Measurements from ENCODE around the gene TUSC2. TPM values are rescaled to one million over a fixed set of nuclear protein-coding genes. Genes with fewer than 3 reads are reported as not detected.
"Not testable (repeated sequence)": the region's sequence is repeated elsewhere in the genome, so short reads cannot be mapped to it uniquely, and the experiment has no call there.

TUSC2 gene
- total RNA-seq, 1 donor from 2014 or later = 21.0 TPM

DNA sequence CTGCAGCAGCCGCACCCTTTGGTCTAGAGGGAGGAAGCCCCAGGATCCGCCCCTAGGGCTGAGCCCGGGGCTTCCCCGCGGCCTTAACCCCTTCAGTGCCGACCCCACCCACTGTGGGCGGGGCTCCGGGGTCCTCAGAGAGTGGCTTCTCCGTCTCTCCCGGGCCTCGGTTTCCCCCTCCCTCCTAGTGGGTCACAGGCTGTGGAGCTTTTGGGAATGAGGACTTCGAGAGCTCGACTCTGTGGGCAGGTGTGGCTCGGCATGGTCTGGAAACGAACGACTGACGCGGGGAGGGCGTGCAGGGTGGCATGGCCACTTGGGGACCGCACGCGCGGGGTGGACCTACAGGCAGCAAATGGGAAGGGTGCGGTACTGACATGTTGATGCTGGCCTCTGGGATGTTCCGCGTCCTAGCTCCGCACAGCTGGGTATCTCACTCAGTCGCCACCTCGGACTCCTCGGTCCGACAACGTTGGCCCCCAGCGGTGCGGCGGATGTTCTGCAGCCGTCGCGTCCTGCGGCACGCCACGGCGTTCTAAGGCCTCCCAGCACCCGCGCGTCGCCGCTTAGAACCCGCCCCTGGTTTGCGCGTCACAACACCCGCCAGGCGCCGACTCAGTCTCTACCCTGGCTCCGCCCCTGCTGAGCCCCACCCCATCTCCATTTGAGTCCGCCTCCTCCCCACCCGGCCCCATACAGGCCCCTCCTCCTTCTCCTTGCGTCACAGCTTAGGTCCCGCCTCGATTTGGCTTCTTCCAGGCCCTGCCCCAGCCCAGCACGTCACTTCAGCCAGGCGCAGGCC lies 29.0 kb downstream of the TUSC2 start, which contains the start of the genes HYAL3 and NAA80:
Gene HYAL3, minus strand, starts transcription at position 570 of the 802 bp plus-strand sequence. CDS start 3,803 bp downstream, outside the sequence.
Gene NAA80, minus strand, starts transcription at position 570 of the 802 bp plus-strand sequence. CDS start 1,942 bp downstream, outside the sequence.
- intact Hi-C loops (cut with micrococcal nuclease) = loop anchor here (1.0 to 5.0 kb wide), 8 partner anchors 22 to 1742 kb away; partner anchors contain the start of genes CYB561D2, GNAI2, HEMK1 and NPRL2

DNA sequence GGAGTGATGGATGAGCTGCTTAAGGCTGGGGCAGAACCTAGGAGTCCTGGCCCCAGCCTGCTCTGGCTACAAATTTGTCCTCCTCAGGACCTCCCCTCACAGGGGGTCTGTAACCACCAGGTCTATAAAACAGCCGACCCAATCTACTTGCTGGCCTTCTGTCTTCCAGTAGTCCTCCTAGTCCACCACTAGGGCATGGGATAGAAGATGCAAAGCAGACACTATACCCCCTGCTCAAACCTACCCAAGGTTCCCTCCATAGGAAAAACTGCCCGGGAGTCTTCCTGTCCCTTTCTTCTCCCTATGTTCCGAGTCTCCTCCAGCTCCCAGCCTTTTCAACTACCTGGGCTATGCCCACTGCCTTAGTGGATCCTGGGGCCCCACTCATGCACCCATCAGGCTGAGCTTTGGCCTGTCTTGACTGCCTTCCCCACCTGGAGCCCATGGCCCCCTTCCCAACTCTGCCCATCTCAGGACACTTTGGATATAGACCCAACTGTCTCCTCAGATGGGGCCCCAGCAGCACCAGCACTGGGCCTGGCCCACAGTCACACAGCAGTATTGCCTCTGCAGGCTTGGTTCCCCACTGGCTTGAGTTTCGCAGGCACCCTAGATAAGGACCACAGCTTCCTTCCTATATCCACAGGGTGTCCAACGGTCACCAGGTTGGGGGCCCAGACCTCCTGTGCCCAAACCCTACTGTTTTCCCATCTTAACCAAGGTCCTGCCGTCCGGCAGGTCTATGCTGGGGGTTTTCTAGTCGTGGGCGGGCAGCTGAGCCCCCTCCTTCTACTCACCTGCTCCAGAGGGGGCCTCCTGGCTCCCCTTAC lies 29.9 kb downstream of the TUSC2 start:
- intact Hi-C loops (cut with micrococcal nuclease) = loop anchor here (2.0 to 5.0 kb wide), 3 partner anchors 53 to 1741 kb away; partner anchors contain the start of genes CYB561D2, NPRL2 and PFKFB4

DNA sequence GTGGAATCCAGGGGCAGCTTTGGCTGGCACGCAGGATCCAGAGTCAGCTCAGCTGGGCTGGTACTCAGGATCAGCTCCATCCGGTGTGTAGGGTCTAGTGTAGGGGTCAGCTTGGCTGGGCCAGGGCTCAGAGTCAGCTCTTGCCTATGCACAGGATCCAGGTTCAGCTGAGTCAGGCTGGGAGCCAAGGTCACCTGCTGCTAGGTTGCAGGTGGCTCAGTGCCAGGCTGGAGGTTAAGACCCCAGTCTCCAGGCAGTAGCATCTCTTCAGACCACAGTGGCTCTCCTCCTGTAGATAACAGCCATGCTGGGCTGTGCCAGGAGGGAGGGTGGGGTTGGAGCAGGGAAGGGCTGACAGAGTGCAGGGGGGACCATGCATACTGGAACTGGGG lies 30.6 kb downstream of the TUSC2 start:
- intact Hi-C loops (cut with micrococcal nuclease) = loop anchor here (5.0 kb wide), 1 partner anchor 1740 kb away; the partner anchor contains the start of gene PFKFB4

DNA sequence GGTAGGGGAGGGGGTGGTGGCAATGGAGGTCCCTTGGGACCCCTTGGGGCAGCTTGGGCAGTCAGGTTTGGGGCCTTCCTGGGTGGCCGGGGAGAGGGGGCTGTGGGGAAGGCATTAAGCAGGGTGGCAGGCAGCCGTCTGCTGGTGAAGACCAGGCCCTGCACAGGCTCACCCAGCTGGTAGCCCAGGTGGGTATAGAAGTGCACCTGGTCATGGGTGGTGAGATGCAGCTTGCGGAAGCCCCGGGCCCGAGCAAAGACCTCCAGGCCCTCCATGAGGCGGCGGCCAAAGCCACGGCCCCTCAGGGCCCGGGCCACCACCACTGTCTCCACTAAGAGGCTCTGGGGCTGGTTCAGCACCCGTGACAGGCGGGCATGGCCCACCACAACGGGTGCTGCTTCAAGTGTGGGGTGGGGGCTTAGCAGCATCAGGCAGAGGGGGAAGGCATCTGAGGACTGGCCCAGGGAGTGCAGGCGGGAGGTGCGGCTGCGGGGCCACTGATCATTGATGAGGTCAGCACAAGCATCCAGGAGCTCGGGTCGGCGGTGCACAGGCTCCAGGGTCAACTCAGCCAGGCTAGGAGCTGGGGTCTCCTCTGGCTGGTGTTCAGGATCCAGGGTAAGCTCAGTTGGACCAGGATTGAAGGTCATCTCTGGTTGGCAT lies 31.2 kb downstream of the TUSC2 start:
- intact Hi-C loops (cut with micrococcal nuclease) = loop anchor here (5.0 kb wide), 1 partner anchor 1740 kb away; the partner anchor contains the start of gene PFKFB4

DNA sequence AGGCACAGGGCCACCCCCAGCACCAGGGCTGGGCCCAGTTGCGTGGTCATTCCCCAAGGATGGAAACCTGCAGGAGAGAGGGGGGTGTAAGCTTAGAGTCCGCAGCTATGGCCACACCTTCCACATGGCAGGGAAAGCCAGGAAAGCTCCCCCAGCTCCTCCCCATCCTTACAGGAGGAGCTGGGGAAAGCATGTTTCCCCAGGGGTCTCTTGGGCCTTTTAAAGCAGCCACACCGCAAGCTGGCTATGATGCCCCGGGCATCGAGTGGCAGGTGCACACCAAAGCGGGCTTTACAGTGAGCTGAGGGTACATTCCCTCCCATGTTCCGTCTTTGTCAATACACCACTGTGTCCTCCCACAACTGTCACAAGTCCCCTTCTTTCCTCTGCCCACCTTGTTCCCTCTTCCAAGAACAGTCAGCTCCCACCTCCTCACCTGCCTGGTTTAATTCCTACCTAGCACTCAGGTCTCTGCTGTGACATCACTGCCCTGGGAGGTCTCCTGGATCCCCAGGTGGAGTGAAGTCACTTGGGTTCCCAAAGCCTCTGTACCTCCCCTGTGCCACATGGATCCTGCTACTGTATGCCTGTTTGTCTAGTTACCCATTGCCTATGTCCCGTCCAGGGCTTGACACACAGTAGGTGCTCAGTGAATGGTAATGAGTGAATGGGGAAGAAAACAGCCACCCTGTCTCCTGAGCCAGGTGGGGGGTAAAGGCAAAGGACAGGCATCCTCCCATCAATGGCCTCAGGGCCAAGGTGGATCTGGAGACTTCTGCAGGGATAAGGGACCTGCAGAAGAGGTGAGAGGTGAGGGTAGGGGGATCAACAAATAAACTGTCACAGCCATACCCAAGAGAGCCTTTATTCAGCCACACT lies 32.2 kb downstream of the TUSC2 start:
- intact Hi-C loops (cut with micrococcal nuclease) = loop anchor here (5.0 kb wide), 1 partner anchor 1738 kb away; the partner anchor contains the start of gene PFKFB4

DNA sequence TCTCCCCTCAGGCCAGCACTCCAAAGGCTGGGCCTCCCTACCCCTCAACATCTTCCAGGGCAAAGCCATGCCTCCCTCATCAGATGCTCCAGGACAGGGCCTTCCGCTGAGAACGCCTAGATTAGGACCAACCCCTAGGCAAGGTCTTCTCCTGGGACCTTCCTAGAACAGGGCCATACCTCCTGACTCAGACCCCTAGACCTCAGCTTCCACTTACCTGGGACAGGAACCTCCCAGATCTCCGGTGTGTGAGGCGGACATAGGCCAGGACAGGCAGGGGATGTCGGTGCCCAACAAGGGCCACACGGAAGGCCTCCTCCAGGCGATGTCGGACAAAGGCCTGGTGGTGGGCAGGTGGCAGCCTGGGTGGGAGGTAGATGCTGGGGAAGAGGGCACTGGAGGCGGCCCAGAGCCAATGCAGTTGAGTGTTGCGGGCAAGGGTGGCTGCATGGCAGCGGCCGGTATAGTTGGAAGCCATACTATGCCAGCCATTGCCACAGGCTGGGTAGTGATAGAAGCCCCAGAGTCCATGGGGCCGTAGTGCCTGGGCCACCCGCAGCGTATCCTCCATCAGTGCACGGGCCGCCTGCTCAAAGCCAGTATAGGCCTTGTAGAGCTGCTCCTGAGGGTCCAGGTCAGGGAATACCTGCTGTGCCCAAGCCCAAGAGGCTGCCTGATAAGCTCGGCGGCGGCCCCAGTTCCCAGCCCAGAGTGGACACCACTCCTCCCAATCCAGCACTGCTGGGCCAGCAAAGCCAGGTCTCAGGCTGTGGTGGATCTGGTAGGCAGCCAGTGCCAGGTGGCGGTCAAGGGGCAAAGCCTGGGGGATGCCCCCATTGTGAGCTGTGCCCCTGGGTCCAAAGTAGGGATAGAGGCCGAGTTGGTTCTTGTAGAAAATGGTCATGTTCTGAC lies 33.3 kb downstream of the TUSC2 start:
- intact Hi-C loops (cut with micrococcal nuclease) = loop anchor here (5.0 kb wide), 1 partner anchor 1737 kb away; the partner anchor contains the start of gene PFKFB4

DNA sequence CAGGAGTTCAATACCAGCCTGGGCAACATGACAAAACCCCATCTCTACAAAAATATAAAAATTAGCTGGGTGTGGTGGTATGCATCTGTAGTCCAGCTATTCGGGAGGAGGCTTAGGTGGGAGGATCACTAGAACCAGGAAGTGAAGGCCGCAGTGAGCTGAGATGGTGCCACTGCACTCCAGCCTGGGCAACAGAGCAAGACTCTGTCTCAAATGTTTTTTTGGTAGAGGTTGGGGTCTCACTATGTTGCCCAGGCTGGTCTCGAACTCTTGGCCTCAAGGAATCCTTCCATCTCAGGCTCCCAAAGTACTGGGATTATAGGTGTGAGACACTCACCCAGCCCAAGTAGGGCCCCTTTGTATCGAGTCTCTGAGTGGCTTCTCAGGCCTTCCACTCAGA lies 33.9 kb downstream of the TUSC2 start:
- intact Hi-C loops (cut with micrococcal nuclease) = no loop called here

DNA sequence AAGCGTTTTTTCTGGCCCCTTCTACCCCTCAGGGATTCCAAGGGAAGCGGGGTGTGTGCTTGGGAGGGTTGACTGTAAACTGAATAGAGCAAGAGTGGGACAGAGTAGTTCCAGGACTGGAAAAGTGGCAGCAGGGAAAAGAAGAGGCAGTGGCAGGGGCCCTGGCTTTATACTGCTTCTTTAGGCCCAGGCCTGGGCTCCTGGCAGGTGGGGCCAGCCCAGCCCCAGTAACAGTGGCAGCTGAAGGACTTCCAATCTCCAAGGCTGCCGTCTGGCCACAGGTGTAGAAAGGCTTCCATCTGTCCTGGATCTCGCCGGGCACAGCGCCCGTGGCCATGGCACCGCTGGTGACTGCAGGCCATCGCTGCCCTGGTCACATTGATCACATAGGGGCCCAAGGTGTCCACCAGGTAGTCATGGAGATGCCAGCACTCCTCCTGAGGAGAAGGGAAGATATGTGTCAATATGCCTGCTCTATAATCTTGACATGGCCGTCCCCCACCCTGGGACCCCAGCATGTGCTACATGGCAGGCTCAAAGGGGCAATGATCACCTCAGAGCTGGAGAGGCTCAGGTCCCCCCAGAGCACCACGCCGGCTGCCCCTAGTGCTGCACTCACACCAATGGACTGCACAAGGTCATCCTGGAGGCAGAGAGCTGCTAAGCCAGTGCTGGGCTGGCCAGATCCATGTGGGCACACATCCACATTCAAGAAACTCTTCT lies 34.8 kb downstream of the TUSC2 start:
- intact Hi-C loops (cut with micrococcal nuclease) = no loop called here

DNA sequence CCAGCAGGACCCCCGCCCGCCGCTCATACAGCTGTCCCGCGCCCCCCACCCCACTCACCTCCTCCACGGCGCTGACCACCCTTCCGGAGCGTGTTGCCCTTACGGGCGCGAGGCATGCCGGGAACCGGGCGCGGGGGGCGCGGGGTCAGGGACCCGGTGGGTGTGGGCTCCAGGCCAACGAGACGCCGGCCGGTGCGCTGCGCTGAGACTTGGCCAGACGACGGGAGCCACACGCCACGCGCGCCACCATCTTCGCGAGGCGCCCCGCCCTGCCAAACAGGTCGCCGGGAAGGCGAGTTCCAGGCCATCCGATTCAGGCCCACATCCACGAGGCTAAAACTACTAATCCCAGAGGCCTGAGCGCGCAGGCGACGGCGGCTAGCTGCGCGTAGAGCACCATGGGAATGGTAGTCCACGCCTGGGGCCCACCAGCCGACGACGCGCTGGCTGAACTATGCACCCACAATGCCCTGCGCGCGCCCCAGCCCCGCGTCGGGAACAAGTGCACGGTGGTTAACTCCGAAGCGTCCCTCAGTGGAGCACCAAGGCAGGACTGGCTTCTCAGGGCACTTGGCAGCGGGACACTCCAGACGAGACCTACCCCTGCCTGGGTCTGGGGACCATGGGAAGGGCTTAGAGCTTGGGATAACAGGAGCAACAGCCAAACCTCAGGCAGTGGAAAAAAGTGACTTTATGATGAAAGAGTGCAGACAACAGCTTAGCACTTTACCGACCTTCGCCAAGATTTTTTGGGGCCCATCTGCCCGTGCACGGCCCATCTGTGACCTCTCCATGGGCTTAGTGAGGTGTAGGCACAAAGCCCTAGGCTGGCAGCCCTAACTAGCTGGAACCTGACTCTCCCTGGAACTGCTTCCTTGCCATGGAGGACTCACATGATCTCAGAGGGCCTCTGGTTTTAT lies 35.6 kb downstream of the TUSC2 start, which contains the start of gene IFRD2:
Gene IFRD2, minus strand, starts transcription at position 271 of the 920 bp plus-strand sequence. Its CDS starts 155 bp downstream, at position 116.
- intact Hi-C loops (cut with micrococcal nuclease) = loop anchor here (1.0 kb wide), 4 partner anchors 29 to 822 kb away; partner anchors contain the start of genes CYB561D2, DAG1 and NPRL2

DNA sequence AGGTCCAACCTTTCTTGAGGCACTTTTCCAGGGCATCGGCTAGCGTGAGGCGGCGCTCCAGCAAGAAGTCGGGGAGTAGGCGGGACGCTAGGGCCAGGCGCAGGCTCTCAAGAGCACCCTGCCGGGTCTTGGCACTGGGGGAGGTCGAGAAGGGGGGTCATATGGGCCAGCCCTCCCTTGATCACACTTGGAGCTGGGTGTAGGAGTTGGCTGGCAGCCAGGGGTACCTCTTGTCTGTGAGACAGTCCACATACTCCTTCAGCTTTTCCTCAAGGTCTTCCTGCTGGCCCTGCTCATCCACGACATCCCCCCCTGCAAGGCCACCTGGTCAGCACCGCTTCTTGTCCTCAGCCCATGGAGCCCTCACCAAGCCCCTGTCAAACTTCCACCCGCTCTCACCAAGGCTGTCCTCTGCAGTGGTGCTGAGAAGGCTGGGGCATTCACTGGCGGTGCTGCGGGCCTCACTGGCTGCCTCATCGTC lies 37.8 kb downstream of the TUSC2 start:
- intact Hi-C loops (cut with micrococcal nuclease) = no loop called here

DNA sequence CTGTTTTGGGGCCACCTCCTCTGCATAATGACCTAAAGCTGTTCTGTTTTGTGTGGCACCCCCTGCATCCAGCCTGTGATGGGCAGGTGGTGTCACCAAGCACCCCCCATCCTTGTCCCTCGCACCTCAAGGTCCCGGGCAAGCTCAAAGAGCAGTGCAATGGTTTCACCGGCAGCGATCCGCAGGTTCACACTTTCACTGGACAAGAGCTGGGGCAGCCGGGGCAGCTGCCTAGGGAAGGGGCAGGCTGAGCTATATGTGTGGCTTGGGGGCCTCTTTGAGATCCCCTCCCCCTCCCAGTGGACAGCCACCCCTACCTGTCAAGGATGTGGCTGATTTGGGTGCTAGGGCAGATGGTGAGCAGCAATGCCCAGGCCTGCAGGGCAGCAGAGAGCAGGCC lies 38.9 kb downstream of the TUSC2 start:
- intact Hi-C loops (cut with micrococcal nuclease) = no loop called here

DNA sequence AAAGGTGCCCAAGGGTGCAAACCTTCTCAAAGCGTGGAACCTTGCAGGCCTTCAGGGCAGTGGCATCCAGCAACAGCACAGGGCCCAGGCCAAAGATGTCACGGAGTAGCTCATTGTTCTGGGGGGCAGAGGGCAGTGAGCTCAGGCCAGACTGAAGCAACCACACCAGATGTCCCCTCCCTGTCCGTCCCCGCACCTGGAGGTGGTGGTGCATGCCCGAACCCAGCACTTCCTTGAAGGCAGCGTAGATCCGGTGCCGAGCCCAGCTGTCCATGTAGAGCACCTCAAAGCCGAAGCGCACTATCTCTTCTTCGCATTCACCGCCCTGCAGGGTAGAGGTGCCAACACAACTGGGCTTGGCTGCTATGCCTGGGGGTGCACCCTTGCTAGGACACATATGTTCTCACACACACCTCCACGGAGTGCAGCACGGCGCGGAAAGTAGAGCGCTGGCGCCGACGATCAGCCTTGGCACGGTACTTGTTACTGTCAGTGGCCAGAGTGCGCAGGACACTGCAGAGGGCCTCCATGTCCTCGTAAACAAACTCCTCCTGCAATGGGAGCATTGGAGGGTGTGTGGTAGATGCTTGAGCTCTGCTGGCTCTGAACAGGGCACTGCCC lies 39.5 kb downstream of the TUSC2 start:
- intact Hi-C loops (cut with micrococcal nuclease) = no loop called here

DNA sequence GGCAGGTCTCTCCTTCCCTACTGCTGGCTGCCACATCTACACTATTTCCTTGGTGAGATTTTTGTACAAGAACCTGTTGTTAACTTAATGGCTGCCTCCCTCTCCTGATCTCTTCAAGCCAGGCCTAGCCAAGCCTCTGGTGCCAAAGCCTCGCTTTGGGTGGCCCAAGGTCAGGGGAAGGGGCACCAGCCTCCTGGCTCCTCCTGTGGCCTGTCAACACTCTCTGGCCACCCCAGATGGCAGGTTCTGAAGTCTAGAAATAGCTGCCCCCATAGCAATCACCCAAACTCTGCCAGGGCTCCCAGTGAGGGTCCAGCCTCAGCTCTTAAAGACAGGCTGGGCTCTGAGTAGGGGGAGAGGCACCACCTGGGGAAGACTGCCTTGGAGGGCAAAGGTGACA lies 40.8 kb downstream of the TUSC2 start:
- intact Hi-C loops (cut with micrococcal nuclease) = no loop called here

DNA sequence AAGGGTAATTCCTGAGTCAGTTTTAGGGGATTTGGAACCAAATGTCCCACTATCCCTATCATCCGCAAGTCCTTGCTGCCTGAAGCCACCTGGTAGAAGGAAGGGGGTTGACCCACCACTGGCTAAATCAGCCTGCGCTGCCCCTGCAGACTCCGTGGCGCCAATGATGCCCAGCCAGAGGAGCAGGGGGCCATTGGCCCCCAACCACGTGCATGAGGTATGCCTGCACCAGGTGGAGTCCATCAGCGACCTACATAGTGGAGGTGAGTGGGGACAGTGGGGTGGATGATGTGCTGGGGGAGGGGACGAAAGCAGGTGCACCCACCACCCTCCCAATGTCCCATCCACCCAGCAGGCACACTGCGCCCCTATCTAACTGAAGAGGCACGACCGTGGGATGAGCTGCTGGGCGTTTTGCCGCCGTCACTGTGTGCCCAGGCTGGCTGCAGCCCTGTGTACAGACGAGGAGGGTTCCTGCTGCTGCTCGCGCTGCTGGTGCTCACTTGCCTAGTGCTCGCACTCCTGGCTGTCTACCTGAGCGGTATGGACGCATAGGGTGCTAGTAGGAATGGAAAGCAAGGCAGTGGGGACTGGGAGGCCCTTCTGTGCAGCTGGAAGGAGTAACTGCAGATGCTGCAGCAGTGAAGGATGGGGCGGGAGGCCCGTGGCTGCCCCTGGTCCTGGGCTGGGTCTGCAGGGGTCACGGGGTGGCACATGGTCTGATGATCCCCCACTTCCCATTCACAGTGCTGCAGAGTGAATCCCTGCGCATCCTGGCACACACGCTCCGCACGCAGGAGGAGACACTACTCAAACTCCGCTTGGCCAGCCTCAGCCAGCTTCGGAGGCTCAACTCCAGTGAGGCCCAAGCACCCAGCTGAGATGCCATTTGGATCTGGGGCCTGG lies 41.4 kb downstream of the TUSC2 start:
- intact Hi-C loops (cut with micrococcal nuclease) = no loop called here

DNA sequence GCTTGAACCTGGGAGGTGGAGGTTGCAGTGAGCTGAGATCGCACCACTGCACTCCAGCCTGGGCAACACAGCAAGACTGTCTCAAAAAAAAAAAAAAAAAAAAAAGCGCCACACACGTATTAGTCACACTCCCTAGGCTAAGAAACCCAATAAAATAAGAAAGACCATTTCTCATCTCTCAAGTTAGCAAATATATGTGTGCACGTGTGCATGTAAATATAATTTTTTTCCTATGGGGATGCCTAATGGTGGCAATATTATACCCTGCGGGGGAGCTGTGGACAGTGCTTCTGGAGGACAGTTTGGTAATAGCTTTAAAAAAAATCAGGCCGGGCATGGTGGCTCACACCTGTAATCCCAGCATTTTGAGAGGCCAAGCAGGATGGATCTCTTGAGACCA lies 43.9 kb downstream of the TUSC2 start:
- intact Hi-C loops (cut with micrococcal nuclease) = not testable (repeated sequence)

All from T-helper 2 cell treated with Interferon-gamma antibody and Interleukin-4, amounts not matched to agents 100 ng/mL and 5 ng/mL, for 36 hours (primary cell).